A673 (cell line): ENCODE results near the gene LRBA.

ENCODE experiments used
- EZH2 ChIP-seq: fragments of 200-600 bp; sonication (generic); IDR thresholded peaks from 2 replicates; pipeline ENCODE4 v1.6.1; 2017; ENCODE audit warnings: borderline replicate concordance, low read depth, mild to moderate bottlenecking, mixed read lengths, antibody characterized with exemption, low read length; ENCODE audit not compliant: poor library complexity, severe bottlenecking
- TF ChIP-seq, protein P1 (sequence below): fragments of 300-800, 200-600 bp; sonication (generic); conservative IDR thresholded peaks from 2 replicates; pipeline ENCODE4 v1.5.1; 2017; ENCODE audit warnings: low read depth, mild to moderate bottlenecking, antibody characterized with exemption, low read length, moderate library complexity, mixed read lengths

DNA sequence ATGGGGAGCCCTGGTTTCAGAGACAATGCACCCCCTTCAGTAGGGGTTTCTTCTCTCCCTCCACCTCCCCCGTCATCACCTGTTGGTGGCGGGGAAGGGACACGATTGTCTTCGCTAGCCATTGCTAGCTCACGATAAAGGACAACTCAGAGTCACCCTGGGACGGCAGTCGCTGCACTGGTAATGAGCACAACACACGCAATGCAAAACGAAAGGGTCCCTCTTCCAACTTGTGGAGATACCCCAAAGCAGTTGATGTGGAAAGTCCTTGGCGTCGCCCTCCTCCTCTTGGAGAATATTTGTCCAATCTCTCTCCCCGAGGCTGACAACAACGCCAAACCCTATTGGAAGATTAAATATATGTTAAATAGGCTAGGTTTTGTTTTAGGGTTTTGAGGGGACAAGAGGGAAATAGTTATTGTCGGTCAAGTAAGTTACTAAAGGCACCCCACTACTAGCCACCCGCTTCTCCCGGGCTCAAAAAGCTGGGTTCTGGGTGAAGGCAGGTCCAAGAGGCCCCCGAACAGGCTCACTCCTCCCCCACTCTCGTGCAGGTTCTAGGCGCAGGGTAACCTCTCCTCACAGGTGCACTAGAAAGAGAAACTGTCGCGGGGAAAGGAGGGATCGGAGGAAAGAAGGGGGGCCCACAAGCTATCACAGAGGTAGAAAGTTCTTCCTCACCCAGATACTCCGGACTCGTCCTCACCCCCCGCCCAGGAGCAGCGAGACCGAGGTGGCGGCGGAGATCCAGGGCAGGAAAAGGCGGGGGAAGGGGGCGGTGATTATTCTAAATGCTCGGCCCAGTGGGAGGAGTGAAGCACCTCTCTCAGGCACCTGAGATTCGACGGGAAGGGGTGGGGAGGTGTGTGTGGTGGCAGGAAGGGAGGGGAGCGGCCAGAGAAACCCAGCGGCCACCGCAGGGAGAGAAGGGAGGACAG lies at the start of gene LRBA:
- TF ChIP-seq, protein P1, sequence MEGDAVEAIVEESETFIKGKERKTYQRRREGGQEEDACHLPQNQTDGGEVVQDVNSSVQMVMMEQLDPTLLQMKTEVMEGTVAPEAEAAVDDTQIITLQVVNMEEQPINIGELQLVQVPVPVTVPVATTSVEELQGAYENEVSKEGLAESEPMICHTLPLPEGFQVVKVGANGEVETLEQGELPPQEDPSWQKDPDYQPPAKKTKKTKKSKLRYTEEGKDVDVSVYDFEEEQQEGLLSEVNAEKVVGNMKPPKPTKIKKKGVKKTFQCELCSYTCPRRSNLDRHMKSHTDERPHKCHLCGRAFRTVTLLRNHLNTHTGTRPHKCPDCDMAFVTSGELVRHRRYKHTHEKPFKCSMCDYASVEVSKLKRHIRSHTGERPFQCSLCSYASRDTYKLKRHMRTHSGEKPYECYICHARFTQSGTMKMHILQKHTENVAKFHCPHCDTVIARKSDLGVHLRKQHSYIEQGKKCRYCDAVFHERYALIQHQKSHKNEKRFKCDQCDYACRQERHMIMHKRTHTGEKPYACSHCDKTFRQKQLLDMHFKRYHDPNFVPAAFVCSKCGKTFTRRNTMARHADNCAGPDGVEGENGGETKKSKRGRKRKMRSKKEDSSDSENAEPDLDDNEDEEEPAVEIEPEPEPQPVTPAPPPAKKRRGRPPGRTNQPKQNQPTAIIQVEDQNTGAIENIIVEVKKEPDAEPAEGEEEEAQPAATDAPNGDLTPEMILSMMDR: no peak
- no peak for TF ChIP-seq EZH2
